GM19372 (cell line): ENCODE measurements around the gene SMIM22.

Experiments
- ATAC-seq: cut with Tn5 transposase; IDR thresholded peaks from one replicate; pipeline ENCODE4 v1.9.1; 2021; ENCODE audit warnings: mild to moderate bottlenecking, low read depth, moderate library complexity; ENCODE audit not compliant: unreplicated experiment

Gene SMIM22

GRCh38 chr16:4795181-4795827 lies at the start of gene SMIM22:
SMIM22 (plus strand) TSS chr16:4795369; CDS start chr16:4795735, 366 bp downstream.
- ATAC-seq = no peak

DNA sequence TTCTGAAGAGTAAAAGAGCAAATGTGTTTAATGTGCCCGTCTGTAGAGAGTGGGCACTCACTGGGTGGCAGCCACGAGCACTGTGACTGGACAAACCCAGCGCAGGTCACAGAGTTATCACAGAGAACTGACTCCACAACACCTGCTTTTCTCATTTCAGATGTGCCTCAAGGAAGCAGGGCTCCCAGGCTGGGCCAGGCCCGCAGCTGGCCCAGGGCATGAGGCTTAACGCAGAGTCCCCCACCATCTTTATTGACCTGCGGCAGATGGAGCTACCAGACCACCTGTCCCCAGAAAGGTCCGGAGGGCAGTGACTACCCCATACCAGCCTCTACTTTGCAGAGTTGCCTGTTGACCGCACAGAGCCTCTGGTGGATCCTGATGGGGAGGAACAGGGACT lies 49.0 kb upstream of the SMIM22 start:
- ATAC-seq = no peak

GRCh38 chr16:4746991-4747574 lies 48.1 kb upstream of the SMIM22 start:
- no peak for ATAC-seq

GRCh38 chr16:4747906-4748681 lies 47.1 kb upstream of the SMIM22 start:
- ATAC-seq = no peak

- ATAC-seq = no peak
Observed at GRCh38 chr16:4748682-4749411, 46.3 kb upstream of the SMIM22 start.

DNA sequence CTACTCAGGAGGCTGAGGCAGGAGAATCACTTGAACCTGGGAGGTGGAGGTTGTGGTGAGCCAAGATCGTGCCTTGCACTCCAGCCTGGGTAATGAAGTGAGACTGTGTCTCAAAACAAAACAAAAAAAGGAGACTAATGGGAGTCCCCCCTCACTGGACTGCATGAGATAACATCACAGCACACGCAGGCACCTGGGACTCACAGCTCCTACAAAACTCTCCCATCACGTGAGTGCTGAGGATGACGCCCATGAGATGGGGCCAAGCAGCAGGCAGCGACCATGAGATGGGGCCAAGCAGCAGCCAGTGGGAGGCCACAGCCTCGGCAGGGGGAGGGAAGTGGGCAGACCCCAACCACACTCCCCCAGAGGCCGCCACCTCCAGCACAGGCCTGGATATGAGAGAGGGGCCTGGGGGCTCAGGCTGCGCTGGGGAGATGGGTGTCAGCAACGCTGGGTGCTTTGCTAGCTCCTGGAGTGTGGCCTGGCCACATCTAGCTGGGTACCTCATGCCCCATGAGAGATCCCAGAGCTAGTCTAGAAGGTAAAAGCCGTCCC lies 45.4 kb upstream of the SMIM22 start:
- ATAC-seq = no peak

GRCh38 chr16:4750896-4751295 lies 44.3 kb upstream of the SMIM22 start:
- ATAC-seq = no peak

DNA sequence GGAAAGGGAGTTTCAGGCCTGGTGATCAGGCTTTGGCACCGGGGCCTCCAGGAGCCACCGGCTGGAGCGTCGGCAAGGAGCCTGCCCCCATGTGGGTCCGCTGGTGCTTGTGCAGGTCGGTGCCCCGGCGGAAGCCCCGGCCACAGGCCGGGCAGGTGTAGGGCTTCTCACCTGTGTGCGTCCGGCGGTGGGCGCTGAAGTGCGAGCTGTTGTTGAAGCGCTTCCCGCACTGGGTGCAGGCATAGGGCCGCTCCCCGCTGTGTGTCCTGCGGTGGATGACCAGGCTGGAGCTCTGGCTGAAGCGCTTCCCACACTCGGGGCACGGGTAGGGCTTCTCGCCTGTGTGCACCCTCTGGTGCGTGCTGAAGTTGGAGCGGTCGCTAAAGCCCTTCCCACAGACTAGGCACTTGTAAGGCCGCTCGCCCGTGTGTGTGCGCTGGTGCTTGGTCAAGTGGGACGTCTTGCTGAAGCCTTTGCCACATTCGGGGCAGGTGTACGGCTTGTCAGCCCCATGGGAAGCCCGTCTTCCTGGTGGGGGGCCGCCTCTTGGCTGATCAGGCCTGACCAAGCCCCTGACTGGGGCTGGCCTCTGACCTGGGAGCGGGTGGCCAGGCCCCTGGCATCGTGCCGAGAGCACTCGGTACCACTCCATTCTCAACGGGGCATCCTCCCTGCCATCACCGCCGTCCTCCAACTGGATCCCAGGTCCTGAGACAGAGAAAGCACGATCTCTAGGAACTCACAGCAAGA lies 42.6 kb upstream of the SMIM22 start:
- ATAC-seq = no peak

- ATAC-seq = no peak
Observed at GRCh38 chr16:4753227-4753626, 41.9 kb upstream of the SMIM22 start.

GRCh38 chr16:4754865-4755264 lies 40.3 kb upstream of the SMIM22 start:
- ATAC-seq = no peak

DNA sequence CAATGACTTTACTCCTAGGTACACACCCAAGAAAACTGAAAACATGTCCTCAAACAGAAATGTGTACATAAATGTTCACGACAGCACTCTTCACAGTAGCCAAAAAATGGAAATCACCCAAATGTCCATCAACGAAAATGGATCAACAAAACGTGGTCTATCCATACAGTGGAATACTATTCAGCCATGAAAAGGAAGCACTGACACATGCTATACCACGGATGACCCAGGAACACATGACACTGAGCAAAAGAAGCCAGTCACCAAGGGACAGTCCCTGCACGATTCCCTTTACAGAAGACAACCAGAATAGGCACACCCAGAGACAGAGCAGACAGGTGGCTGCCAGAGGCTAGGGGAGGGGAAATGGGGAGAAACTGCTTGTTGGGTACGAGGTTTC lies 39.5 kb upstream of the SMIM22 start:
- no peak for ATAC-seq

DNA sequence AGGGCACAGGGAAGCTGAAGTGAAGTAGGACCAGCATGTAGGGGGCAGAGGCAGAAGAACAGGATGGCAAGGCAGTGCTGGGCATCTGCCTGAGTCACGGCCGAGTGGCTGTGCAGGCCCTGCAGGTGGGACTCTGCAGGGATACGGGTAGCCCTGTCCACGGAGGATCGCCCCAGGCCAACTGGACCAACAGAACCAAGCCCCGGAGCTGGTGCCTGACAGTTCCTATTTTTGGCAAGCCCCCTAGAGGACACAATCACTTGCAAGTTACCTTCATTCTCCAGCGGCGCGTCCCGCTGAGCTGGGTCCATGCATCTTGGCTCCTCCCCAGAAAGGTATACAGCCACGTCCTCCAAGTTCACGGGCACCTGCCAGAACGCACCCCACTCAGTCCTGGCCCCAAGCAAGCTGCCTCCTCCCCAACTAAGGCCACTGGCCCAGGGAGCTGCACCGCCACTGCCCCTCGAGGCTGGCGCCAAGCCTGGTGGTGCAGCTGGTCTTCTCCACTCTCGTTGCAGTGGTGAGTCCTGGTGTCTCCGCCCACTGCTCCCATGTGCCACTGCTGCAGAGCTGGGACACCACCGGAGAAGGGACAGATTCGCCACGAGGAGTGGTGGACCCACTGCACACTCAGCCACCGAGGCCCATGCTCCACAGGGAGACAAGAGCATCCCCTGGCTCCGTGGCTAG lies 34.8 kb upstream of the SMIM22 start:
- no peak for ATAC-seq

- ATAC-seq = no peak
Observed at GRCh38 chr16:4762205-4762604, 33.0 kb upstream of the SMIM22 start.

DNA sequence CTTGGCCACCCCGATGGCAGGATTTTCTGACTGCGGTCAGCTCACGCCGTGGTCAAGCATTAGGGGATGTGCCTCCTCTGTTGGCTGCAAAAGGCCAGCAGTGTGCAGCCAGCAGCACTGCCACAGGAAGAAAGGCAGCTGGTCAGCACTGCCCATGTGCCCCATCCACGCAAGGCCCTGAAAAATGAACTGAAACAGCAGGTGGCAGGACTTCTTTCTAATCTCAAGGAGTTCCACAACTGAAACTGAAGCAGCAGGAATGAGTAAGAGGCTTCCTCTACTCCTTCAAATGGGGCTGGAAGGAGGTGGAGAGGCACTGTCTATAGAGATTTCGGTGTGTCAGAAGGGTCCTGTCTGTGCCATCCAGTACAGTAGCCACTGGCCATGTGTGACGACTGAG lies 31.4 kb upstream of the SMIM22 start:
- ATAC-seq = no peak

DNA sequence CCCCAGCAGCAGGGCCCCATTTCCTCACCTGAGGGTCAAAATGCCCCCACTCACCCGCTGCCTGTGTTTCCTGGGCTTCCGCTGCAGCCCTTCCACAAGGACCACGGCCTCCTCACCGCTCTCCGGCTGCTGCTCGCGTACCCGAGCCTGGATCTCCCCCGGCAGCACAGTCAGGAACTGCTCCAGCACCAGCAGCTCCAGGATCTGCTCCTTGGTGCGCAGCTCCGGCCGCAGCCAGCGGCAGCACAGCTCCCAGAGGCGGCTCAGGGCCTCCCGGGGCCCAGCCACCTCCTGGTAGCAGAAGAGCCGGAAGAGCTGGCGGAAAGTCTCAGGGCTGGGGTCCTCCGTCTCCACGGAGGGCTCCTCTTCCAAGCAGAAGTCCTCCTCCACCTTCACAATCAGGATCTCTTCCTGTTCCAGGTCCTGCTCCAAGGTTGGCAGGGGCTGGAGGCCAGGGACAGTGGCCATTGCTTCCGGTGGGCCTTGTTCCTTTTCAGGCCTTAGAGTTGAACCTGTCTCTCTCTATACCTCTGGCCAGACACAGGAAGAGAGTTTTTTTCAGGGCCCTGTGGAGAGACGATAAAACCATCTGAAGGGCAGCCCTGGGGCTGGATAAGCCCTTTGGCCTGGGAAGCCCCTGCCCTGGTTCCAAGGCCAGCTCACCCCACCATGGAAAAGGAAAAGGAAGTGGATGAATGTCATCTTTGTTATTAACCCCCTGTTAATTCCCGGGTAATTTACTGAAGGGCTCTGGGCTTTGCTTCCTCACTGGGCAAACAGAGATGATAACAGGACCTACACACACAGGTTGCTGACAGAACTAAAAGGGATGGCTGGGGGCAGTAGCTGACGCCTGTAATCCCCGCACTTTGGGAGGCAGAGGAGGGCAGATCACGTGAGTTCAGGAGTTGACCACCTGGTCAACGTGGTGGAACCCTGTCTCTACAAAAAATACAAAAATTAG lies 29.4 kb upstream of the SMIM22 start:
- no peak for ATAC-seq

GRCh38 chr16:4766875-4767628 lies 28.1 kb upstream of the SMIM22 start, which contains the start of gene ZNF500:
ZNF500 (minus strand) TSS chr16:4767162; CDS start chr16:4765978, 1,184 bp downstream.
- peak; percentile 78 for ATAC-seq

DNA sequence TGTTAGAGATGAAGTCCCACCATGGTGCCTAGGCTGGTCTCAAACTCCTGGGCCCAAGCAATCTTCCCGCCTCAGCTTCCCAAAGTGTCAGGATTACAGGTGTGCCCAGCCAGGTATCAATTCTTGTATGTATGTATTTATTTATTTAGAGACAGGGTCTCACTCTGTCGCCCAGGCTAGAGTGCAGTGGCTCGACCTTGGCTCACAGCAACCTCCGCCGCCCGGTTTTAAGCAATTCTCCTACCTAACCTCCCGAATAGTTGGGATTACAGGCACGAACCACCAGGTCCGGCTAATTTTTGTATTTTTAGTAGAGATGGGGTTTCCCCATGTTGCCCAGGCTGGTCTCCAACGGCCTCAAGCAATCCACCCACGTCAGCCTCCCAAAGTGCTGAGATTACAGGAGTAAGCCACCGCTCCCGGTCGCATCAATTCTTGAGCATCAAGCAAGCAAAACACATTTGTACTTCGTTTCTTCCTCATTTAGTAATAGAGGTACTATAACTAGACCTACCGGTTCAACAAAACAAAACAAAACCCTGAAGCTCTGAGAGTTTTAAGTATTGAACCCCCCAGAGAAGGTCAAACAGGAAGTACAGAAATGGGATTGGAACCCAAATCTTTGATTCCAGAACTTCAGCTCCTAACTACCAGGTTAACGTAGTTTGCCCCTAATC lies 27.2 kb upstream of the SMIM22 start:
- ATAC-seq = peak; percentile 2
